Left colon (tissue), 2 donors: ENCODE measurements around the gene UBE2D2. TPM values are rescaled to one million over a fixed set of nuclear protein-coding genes. Genes with fewer than 3 reads are reported as not detected.
A peak's percentile ranks its signal among the peaks of the same experiment; 100 is the strongest.

Experiments used
- ATAC-seq: fragments of 200-7000 bp; cut with Tn5 transposase; one replicate; pipeline ENCODE4 v1.9.1; 2020; ENCODE audit warnings: mild to moderate bottlenecking, moderate library complexity
- DNase-seq, 2 donors: peaks; one replicate each; pipeline ENCODE4 v3.0.0-alpha.2; 2020
- intact Hi-C, 2 donors: fragments of 100-400 bp; cut with DNase I in 1 of 2; cut with micrococcal nuclease in 1 of 2; formaldehyde crosslinking; loops; one replicate each; pipeline versions ENCODE4 v1.11.2 to v1.14.0; 2022; cut with DNase I, micrococcal nuclease
- total RNA-seq, 2 donors: library from RNA; stranded (reverse); fragmentation: NEBNext Ultra II Directional; extraction: Animal tissue kit (Norgen Biotek cat#: 25700); gene quantifications; one replicate each; pipeline ENCODE4 v1.2.1, GENCODE V29; 2021
- donor health status: DM: no; HTN: no; CAD: no.
- donor health status: DM: yes; HTN: yes; CAD: no.

Gene UBE2D2
- total RNA-seq, 2 donors from 2014 or later, result 139 to 152 TPM

DNA sequence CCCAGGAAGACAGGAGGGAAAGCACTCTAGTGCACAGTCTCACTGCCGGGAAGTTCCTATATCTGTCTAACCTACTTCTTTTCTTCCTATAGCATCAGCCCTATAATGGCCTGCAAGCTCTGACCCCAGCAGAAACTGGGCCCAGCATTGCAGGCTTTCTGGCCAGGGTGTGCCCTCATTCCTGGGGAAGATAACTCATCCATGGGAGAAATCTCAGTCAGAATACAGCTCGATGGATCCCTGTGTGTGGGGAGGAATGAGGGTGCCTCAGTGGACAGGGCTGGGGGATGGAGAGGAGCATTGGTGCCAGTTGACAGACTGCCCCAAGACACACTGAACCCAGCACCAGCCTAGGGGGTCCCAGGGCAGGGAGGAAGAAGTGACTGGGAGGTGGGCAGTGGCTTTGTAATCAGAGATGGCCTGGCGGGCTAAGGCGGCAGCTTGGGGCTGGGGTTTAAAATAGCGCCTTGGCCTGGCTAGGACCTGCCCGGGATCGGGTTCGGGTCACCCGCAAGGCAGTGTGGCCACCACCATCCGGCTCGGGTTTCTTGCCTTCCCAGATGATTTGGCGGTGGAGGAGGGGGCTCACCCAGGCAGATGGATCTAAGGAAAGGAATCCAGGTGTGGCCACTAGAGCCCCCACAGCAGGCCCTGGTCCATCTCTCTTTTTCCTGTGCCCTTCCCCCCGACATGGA lies 79.4 kb downstream of the UBE2D2 start:
- no peak for ATAC-seq
- no peak for DNase-seq
- intact Hi-C loops, result no loop called here

DNA sequence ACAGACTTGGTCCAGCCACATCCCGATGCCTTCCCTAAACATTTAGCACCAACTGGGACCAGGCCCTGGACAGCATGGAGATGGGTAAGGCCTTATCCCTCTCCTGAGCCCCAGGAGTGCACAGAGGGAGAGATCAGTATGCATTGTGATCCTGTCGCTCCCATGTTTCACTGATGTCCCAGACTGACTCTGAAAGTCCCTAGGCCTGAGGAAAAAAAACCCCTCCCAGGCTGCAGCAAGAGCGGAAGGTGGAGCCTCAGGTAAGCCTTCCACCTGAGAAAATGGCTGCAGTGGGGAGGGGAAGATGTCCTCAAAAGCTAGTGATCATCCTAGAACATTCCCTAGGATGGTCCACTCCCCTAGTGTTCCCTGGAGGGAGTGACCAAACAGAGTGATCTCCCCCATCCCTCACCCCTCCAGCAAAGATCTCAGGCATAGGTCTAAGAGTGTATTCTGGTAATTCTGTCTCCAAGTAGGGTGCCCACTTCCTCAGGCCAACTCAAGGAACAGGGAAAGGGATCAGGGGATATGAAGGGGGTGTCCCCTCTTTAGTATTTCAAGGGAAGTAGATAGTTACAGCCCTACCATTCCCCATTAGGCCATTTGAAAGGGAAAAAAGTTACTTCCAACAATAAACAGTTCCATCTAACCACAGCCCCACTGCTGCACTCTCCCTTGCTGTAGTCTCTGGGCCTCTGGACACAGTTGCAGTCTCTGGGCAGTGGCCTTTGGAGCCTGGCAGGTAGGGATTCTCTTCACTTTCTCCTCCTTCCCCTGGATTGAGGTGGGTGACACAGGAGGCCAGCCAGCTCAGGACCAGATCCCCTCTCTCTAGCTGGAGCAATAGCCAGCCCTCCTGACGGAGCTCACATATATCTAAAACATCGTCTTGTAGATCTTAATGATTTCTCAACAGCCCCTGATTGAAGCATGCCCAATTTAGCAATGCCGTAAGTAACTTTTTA lies 80.3 kb downstream of the UBE2D2 start:
- intact Hi-C loops, result no loop called here
- ATAC-seq, result no peak
- no peak for DNase-seq

DNA sequence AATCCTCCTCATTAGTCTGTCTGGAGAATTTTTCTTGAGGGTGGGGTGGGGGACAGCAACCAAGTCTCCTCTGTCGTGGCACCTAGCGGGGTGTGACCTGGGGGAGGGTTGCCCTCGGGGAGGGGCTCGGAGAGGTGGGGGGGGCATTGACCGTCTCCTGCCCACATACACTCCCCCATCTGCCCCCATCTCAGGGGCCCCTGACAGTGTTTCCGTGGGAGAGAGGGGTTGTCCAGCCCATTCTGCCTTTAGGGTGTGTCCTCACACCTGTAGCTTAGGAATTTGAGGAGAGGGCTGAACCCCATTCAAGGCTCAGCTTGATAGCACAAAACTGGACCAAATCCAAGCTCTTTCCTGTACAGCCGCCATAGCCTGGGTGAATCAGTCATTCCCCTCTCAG lies 81.1 kb downstream of the UBE2D2 start:
- ATAC-seq (no peak), DNase-seq (peak in 1 of 2 donors; percentile 13)
- intact Hi-C loops, result no loop called here

DNA sequence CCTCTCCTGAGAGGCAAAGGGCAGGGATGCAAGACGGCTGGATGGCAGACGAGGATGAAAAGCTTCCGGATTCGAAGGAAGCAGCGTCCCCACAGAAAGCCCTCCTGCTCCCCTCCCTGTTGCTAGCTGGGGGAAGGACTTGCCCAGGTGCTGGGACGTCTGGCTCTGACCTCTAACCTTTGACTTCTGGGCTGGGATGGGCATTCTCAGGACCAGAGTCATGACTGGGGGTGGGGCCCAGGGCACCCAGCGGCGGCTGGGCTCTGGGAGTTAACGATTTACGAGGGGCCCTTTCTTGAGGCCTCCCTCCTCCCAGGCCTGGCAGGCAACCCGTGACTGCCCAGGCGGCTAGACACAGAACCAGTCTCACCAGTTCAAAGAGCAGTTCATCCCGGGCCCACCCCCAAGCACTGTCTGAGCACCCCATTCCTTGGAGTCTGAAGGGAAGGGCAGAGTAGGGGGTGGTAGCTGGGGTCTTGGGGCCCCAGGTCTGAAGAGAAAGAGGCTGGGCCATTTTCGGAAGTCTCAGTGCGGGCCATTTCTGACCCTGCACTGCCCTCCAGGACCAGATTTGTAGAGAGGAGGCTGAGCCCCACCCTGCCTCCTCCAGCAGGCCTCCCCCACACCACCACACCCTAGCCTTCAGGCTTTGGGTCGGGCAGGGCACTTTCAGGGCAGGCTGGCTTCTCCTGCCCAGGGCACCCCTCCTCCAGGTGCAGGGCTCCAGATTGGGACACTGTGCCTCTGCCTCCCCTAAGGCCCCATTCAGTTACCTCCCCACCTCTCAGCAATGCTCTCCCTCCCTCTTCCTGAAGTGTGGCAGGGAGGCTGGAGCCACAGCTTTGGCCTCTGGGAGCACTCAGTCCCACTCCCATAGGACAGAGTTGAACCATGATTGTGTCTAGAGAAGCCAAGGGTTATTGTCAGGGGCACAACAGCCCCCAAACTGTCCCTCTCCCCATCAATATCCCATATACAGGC lies 82.0 kb downstream of the UBE2D2 start:
- peak; percentile 77 for ATAC-seq

DNA sequence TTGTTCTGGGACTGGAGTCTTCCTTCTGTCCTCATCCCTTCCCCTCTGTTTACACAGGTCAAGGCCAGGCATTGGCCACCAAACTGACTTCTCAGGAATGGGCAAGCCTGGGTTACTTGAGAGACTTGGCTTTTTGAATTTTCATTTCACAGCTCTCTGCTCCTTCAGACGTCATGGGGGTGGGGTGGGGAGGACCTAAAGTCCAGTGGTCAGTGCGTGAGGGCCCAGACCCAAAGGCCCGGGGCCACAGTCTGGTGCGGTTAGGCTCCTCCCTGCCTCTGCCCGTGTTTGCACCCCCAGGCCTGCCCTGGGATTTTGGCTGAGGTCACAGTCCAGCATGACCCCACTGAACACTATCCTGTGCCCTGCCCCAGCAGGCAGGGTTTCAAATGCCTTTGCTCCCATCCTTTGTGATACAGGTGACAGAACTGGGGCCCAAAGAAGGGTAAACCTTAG lies 82.9 kb downstream of the UBE2D2 start:
- DNase-seq (peak; percentile 33 to 44), ATAC-seq (no peak)
- intact Hi-C loops, result no loop called here

More for the DNA sequence above, 82.0 kb downstream of the UBE2D2 start:
- intact Hi-C loops, result no loop called here
- DNase-seq, result peak; percentile 85 to 92

DNA sequence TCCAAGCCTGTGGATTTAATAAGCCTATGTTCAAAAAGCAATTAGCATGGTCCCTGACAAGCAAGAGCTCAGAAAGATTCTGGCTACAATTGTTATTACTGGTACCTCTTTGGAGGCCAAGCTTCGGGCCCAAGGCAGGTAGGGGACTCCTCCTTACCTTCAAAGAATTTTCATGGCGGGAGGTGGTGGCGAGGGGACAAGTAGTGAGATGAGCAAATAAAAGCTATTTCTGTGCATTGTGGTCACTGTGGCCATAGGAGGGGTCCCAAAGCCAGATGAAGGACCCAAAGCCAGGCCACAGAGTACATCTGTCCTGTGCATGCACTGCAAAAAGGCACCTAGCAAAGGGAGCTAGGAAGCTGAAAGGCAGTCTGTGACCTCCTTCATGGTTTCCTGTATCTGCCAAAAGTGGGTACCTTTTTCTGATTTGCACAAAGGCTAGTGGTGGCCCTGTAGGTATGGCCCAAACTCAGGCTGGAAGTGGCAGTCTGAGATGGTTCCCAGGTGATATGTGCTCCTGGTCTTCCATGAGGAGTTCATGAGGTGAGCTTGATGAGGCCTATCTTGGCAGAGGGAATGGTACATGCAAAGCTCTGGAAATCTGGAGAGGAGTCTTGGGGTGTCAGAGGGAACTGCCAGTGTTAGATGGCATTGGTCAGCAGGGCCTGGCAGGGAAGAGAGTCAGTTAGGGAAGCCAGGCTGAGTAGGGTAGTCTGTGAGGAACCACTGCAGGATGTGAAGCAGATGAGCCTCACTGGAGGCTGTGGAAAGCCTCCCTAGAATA lies 83.7 kb downstream of the UBE2D2 start:
- DNase-seq (no peak), ATAC-seq (no peak)
- intact Hi-C loops, result no loop called here

DNA sequence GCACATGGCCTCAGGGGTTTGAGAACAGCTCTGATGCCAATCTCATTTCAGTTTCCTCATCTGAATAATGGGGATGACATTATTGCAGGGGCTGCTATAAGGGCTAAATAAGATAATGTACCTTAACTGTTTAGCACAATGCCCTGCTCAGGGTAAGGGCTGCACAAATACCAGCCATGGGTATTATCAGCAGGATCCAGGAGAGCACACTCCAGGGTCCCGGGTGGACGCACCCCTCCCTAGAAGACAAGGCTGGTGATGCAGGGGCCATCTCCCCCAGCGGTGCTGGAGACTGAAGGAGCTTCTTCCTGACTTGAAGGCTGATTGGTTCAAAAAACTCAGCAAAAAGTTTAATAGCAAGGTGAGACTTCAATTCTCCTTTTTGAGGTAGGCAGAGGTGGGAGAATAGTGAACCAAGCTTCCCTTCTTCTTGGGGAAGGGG lies 84.3 kb downstream of the UBE2D2 start:
- intact Hi-C loops, result no loop called here
- ATAC-seq (no peak), DNase-seq (peak in 1 of 2 donors; percentile 6)

DNA sequence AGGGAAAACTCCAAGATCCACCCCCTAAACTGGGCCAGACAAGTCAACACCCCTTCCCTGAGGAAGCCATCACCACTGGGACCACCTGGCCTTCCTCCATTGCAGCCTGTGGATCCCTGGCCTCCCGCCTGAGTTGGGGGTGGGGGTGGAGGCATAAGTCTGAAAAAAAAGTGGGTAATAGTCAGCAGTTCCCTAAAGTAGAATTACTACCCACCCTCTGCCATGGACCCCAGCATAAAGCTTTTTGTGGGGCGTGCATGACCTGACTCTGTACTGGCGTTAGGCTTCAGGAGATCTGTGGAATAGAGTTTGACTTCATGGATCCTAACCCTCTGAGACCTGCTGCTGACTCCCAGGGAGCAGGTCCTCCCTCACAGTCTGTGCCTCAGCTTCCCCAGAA lies 85.0 kb downstream of the UBE2D2 start:
- DNase-seq (peak in 1 of 2 donors; percentile 5), ATAC-seq (no peak)
- intact Hi-C loops, result no loop called here

DNA sequence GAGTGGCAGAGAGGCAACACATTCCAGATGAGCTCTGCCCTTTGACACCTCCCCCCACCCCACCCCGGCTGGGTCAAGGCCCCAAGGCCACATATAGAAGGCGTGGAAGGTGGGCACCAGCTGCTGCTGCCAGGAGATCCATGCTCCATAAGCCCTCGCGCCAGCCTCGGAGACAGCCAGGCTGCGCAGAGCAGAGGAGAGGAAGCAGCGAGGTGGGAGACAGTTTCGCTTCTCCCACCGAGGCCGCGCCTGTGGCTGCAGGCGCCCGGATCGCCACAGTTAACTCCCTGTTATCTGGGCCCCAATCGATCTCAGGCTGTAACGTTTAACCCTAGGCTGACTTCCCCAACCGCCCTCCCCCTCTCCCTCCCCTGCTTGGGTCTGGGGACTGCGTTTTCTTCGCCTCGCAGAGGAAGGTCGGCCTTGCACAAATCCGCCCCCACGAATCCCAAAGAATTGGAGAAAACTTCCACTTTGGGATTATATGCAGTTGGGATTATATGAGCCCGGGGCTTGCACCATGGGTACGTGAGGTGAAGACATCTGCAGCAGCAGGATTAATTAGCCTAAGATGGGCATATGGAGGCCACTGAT lies 85.9 kb downstream of the UBE2D2 start:
- intact Hi-C loops, result no loop called here
- peak; percentile 32 to 46 for DNase-seq
- ATAC-seq, result no peak

DNA sequence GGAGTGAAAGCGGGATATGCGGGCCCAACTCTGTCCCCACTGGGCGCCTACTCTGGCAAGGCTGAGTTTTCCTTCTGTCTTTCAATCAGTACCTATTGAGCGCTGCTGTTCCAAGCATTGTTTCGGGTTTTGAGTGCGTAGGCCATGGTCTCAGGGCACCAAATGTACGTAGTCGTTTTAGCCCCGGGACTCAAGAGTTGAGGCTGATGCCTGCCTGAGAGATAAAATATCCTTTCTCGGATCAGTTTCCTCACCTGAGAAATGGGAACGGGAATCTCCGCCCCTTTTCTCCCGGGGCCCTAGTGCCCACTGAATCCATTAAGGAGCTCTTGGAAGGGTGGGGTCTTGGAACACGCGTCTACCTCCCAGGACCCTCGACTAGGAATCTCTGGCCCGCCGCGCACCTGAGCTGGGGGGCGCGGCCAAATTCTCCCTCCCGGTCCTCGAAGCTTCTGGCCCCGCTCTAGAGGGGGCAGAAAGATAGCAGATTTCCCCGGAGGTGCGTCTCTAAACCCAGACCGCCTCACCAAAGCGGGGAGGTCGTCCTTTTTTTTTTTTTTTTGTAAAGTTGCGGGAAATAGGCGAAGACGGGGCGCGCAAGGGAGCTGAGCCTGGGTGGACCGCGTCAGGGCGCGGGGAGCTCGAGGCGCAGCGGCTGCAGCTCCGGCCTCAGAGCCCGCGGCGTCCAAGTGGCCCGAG lies 86.5 kb downstream of the UBE2D2 start:
- DNase-seq (peak; percentile 31 to 37), ATAC-seq (no peak)
- intact Hi-C loops, result no loop called here

DNA sequence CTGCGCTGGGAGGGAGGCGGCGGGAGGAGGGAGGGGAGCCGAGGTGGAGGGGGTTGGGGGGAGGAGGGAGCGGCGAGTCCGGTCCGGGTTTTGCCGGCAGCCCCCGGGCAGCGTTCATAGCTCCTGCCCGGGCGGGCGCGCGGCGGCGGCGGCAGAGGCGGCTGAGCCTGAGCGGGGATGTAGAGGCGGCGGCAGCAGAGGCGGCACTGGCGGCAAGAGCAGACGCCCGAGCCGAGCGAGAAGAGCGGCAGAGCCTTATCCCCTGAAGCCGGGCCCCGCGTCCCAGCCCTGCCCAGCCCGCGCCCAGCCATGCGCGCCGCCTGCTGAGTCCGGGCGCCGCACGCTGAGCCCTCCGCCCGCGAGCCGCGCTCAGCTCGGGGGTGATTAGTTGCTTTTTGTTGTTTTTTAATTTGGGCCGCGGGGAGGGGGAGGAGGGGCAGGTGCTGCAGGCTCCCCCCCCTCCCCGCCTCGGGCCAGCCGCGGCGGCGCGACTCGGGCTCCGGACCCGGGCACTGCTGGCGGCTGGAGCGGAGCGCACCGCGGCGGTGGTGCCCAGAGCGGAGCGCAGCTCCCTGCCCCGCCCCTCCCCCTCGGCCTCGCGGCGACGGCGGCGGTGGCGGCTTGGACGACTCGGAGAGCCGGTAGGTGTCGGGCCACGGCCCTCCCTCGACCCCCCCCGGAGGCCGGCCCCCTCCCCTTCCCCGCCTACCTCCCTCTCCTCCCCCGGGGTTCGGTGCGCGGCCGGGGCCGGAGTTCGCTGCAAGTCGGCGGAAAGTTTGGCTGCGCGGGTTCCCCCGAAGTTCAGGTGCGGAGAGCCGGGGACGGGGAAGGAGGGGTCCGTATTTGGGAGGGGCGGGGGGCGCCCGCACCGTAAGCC lies 87.3 kb downstream of the UBE2D2 start, which contains the start of gene CXXC5:
CXXC5 (plus strand) TSS at position 145 of the 877 bp plus-strand sequence. CDS start 32,175 bp downstream, outside the sequence.
- peak; percentile 69 for ATAC-seq

DNA sequence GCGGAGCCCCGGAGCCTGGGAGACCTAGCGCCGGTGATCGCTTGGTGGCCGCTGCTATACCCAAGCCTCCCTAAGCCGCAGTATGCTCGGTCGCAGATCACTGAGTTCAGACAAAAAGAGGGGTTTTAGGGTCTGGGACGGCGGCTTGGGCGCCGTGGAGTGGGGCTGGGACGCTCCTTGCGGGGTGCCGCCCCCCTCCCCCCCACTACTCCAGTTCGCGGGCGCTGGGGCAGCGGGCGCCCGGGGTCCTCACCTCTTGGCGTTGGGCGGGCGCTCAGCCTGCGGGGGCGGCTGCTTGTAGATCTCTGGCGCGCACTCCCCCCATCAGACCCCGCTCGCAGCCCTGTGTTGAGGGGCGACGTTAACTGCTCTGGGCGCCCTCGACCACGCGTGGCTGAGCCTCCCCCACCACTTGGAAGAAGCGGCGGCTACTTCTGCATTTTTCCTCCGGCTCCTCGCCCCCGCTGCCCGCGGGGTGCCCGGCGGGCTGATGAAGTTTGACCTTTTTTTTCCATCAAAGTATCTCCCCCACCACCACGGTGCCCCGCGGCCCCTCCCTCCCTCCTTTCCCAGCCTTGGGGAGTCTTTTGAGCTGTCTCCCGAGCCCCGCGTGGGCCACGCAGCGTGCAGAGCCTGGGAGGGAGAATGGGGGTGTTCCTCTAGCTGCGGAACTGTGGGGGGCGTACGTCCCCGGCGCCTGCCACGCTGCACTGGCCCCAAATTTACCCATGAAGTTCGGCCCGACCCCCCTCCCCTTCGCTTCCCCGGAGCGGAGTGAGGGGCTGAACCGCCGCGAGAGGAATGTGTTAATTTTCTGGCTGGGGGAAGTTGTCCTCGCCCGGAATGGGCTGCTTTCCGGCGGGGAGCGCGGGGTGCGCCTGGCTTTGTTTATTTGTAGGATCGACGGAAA lies 88.2 kb downstream of the UBE2D2 start:
- DNase-seq (peak; percentile 39 to 62), ATAC-seq (peak; percentile 24)
- intact Hi-C loops, result no loop called here

More for the DNA sequence above, 87.3 kb downstream of the UBE2D2 start, which contains the start of gene CXXC5:
- intact Hi-C loops, result no loop called here
- DNase-seq, result peak; percentile 85 to 89

DNA sequence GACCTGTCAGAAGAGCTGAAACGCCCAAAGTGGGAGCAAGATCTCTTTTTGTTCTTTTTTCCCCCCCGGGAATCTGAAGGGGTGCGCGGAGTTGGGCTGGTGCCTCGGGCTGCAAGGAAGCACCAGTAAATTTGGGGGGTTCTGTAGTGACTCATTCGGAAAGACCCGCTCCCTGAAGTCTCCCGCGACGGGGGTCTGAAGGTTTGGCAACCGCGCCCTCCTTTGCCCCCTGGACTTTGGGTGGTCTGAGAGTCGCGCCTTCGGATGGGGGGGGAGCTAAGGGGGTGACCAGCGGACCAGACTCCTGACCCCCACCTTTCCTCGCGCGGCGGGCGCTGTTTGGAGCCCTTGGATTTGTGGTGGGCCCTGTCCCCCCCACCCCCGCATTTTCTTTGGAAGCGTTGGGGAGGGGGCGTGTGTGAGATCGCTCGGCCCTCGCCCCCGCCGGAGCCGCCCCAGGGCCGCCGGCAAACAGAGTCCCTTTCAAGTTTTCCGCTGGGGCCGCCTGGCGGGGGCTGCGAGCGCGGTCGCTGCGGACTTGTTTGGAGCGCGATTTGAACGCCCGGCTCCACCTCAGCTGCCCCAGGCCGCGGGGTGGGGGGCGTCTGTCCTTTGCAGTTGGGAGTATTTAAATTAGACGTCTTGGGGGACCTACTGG lies 89.0 kb downstream of the UBE2D2 start:
- intact Hi-C loops, result no loop called here
- ATAC-seq (no peak), DNase-seq (peak; percentile 43 to 64)

DNA sequence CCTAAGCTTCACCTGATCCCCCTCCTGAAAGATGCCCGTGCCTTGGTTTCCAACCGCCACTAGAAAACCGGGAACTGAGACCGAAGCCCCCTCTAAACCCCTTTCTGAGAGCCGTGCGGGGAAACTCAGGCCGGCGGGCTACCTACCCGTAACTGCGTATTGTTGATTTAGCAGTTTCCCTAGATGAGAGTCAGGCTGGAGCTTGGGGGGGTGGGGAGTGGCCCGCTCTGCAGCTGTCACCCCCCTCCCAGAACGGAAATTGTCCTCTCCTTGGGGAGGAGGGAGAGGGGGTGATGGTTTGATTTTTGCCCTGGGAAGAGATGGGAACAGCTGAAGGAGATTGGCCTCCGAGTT lies 89.5 kb downstream of the UBE2D2 start:
- intact Hi-C loops, result no loop called here
- peak; percentile 20 for ATAC-seq

More for the DNA sequence above, 89.5 kb downstream of the UBE2D2 start:
- peak; percentile 61 to 68 for DNase-seq
